ENCODE data around the gene TTC7B.

The TTC7B gene

GRCh38 chr14:90560558-90560957 lies 255.7 kb downstream of the TTC7B start:
- H3K27me3 ChIP-seq (ENCODE audit: insufficient read depth, poor library complexity, severe bottlenecking) = no peaks in the 10 kb centered on the region
- H3K9me3 ChIP-seq (ENCODE audit: severe bottlenecking) = no peaks in the 10 kb centered on the region
- H3K4me3 ChIP-seq (ENCODE audit: severe bottlenecking) = no peak overlapping the region
- H3K27ac ChIP-seq (ENCODE audit: poor library complexity, severe bottlenecking) = no peak overlapping the region
- no peak for TF ChIP-seq CTCF (IDR thresholded peaks at IDR 0.05; ENCODE audit: poor library complexity, severe bottlenecking)
- no peaks in the 10 kb centered on the region for H3K36me3 ChIP-seq (ENCODE audit: low read depth)
- ATAC-seq (ENCODE audit: low read depth) (no peak), DNase-seq (ENCODE audit: low spot score) (no peak)
- H3K4me1 ChIP-seq (ENCODE audit: insufficient read depth, poor library complexity, severe bottlenecking) = no peaks in the 10 kb centered on the region

- no peak overlapping the region for H3K27ac ChIP-seq (ENCODE audit: poor library complexity, severe bottlenecking)
- no peak overlapping the region for H3K4me3 ChIP-seq (ENCODE audit: severe bottlenecking)
- DNase-seq (ENCODE audit: low spot score) = no peak
- no peaks in the 10 kb centered on the region for H3K9me3 ChIP-seq (ENCODE audit: severe bottlenecking)
- H3K4me1 ChIP-seq (ENCODE audit: insufficient read depth, poor library complexity, severe bottlenecking) = no peaks in the 10 kb centered on the region
- no peaks in the 10 kb centered on the region for H3K36me3 ChIP-seq (ENCODE audit: low read depth)
- no peaks in the 10 kb centered on the region for H3K27me3 ChIP-seq (ENCODE audit: insufficient read depth, poor library complexity, severe bottlenecking)
- no peak for TF ChIP-seq CTCF (IDR thresholded peaks at IDR 0.05; ENCODE audit: poor library complexity, severe bottlenecking)
- ATAC-seq (ENCODE audit: low read depth) = no peak
These were observed 256.3 kb downstream of the TTC7B start for GRCh38 chr14:90559811-90560492.

- ATAC-seq (ENCODE audit: low read depth) (no peak), DNase-seq (ENCODE audit: low spot score) (no peak)
- Histone ChIP-seq H3K9me3 (ENCODE audit: severe bottlenecking) (no peaks in the 10 kb centered on the region), H3K27me3 (ENCODE audit: insufficient read depth, poor library complexity, severe bottlenecking) (no peaks in the 10 kb centered on the region), H3K27ac (ENCODE audit: poor library complexity, severe bottlenecking) (no peak overlapping the region), H3K36me3 (ENCODE audit: low read depth) (no peaks in the 10 kb centered on the region), H3K4me1 (ENCODE audit: insufficient read depth, poor library complexity, severe bottlenecking) (no peaks in the 10 kb centered on the region), H3K4me3 (ENCODE audit: severe bottlenecking) (no peak overlapping the region)
- TF ChIP-seq CTCF (IDR thresholded peaks at IDR 0.05; ENCODE audit: poor library complexity, severe bottlenecking) = no peak
These were observed 257.1 kb downstream of the TTC7B start for GRCh38 chr14:90558983-90559590.

- no peak for TF ChIP-seq CTCF (IDR thresholded peaks at IDR 0.05; ENCODE audit: poor library complexity, severe bottlenecking)
- Histone ChIP-seq H3K27ac (ENCODE audit: poor library complexity, severe bottlenecking) (no peak overlapping the region), H3K9me3 (ENCODE audit: severe bottlenecking) (no peaks in the 10 kb centered on the region), H3K27me3 (ENCODE audit: insufficient read depth, poor library complexity, severe bottlenecking) (no peaks in the 10 kb centered on the region), H3K36me3 (ENCODE audit: low read depth) (no peaks in the 10 kb centered on the region), H3K4me3 (ENCODE audit: severe bottlenecking) (no peak overlapping the region), H3K4me1 (ENCODE audit: insufficient read depth, poor library complexity, severe bottlenecking) (no peaks in the 10 kb centered on the region)
- ATAC-seq (ENCODE audit: low read depth) (no peak), DNase-seq (ENCODE audit: low spot score) (no peak)
These were observed 257.9 kb downstream of the TTC7B start for GRCh38 chr14:90558041-90558982.

All from RWPE2 (cell line).